Activated CD4-positive, alpha-beta T cell treated with anti-CD3 and anti-CD28 coated beads, Interleukin-2, amount 10 ng/mL, durations not matched to agents 7 days and 5 days (primary cell): Measurements from ENCODE around the gene COTL1. TPM values are rescaled to one million over a fixed set of nuclear protein-coding genes. Genes with fewer than 3 reads are reported as not detected.
A peak's percentile ranks its signal among the peaks of the same experiment; 100 is the strongest.

ENCODE experiments used
- CTCF ChIA-PET: fragments of 350-600 bp; sonication (Branson Sonifier 250); formaldehyde crosslinking; loops from one replicate; lab custom pipeline; 2021; ENCODE audit warnings: antibody characterized with exemption; lab: Charles Lee
- POLR2A ChIA-PET: fragments of 350-600 bp; sonication (Branson Sonifier 250); formaldehyde crosslinking; loops from one replicate; lab custom pipeline; 2021; ENCODE audit warnings: antibody characterized with exemption; lab: Charles Lee
- DNase-seq: peaks from one replicate; pipeline ENCODE4 v3.0.0-alpha.2; 2020
- H3K27ac Mint-ChIP-seq: one replicate; pipeline ENCODE4 v1.8.0; 2021; ENCODE audit warnings: mild to moderate bottlenecking, moderate library complexity, mixed read lengths
- H3K27me3 Mint-ChIP-seq: one replicate; pipeline ENCODE4 v1.8.0; 2021; ENCODE audit warnings: mixed read lengths
- H3K36me3 Mint-ChIP-seq: one replicate; pipeline ENCODE4 v1.8.0; 2021; ENCODE audit warnings: low read depth, mixed read lengths
- H3K4me1 Mint-ChIP-seq: one replicate; pipeline ENCODE4 v1.8.0; 2021; ENCODE audit warnings: mixed read lengths
- H3K4me3 Mint-ChIP-seq: one replicate; pipeline ENCODE4 v1.8.0; 2021; ENCODE audit warnings: mild to moderate bottlenecking, moderate library complexity, mixed read lengths
- H3K9me3 Mint-ChIP-seq: one replicate; pipeline ENCODE4 v1.8.0; 2021; ENCODE audit warnings: mixed read lengths
- total RNA-seq, 2 experiments: library from RNA; stranded (reverse); gene quantifications; one replicate each; pipeline ENCODE4 v1.2.3, GENCODE V29; 2021

The COTL1 gene
- total RNA-seq, 2 experiments from 2014 or later = 780 to 845 TPM

GRCh38 chr16:84550096-84550495, 67.8 kb downstream of the COTL1 start:
- no peak overlapping the region for H3K4me3 Mint-ChIP-seq
- peaks cover 43% of the 10 kb centered on the region for H3K4me1 Mint-ChIP-seq
- H3K36me3 Mint-ChIP-seq = no peaks in the 10 kb centered on the region
- peaks cover 2% of the 10 kb centered on the region for H3K27me3 Mint-ChIP-seq
- H3K27ac Mint-ChIP-seq = peak overlapping the region; percentile 77
- ChIA-PET POLR2A (no interaction called here), CTCF (interaction anchor here (1.0 to 1.5 kb wide), 2 partner anchors 44 to 48 kb away, joined by 4 to 6 read pairs; no protein-coding TSS in a partner anchor)
- DNase-seq = no peak
- H3K9me3 Mint-ChIP-seq = no peaks in the 10 kb centered on the region

GRCh38 chr16:84548971-84549844, 68.7 kb downstream of the COTL1 start:
- POLR2A ChIA-PET = no interaction called here
- H3K4me3 Mint-ChIP-seq = peak overlapping the region; percentile 68
- H3K27me3 Mint-ChIP-seq = peaks cover 6% of the 10 kb centered on the region
- peak overlapping the region; percentile 95 for H3K27ac Mint-ChIP-seq
- peaks cover 45% of the 10 kb centered on the region for H3K4me1 Mint-ChIP-seq
- H3K36me3 Mint-ChIP-seq = no peaks in the 10 kb centered on the region
- CTCF ChIA-PET = interaction anchor here (0.7 to 1.5 kb wide), 7 partner anchors 10 to 50 kb away, joined by 3 to 8 read pairs (median 4); no protein-coding TSS in a partner anchor
- DNase-seq = peak; percentile 43
- H3K9me3 Mint-ChIP-seq = no peaks in the 10 kb centered on the region

DNA sequence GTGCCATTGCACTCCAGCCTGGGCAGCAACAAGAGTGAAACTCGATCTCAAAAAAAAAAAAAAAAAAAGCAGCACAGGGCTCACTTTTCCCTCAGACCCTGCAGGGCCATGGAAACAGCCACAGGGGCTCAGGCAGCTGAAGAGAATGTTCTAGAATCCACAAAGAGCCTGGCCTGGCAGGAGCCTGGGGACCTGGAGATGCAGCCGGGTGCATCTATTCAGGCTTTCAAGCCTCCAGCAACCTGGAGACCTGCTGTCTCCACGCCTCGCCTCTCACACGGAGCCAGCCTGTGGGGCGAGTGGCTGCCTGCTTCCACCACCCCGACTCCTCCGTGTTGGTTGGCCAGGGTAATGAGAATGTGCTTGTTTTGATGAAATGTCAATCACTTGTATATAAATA, 69.4 kb downstream of the COTL1 start:
- peak overlapping the region; percentile 95 for H3K27ac Mint-ChIP-seq
- POLR2A ChIA-PET = no interaction called here

GRCh38 chr16:84547546-84548061, 70.3 kb downstream of the COTL1 start:
- CTCF ChIA-PET = interaction anchor here (1.1 to 1.7 kb wide), 3 partner anchors 18 to 29 kb away, joined by 3 to 5 read pairs (median 4); no protein-coding TSS in a partner anchor
- POLR2A ChIA-PET = no interaction called here
- Mint-ChIP-seq H3K27ac (no peak overlapping the region), H3K9me3 (no peaks in the 10 kb centered on the region), H3K4me1 (peaks cover 43% of the 10 kb centered on the region), H3K4me3 (no peak overlapping the region), H3K36me3 (no peaks in the 10 kb centered on the region), H3K27me3 (peaks cover 6% of the 10 kb centered on the region)
- DNase-seq = no peak

More for the DNA sequence above, 69.4 kb downstream of the COTL1 start:
- Mint-ChIP-seq H3K4me1 (peaks cover 44% of the 10 kb centered on the region), H3K36me3 (no peaks in the 10 kb centered on the region), H3K4me3 (no peak overlapping the region), H3K27me3 (peaks cover 6% of the 10 kb centered on the region), H3K9me3 (no peaks in the 10 kb centered on the region)
- no peak for DNase-seq
- CTCF ChIA-PET = interaction anchor here (0.7 to 1.0 kb wide), 3 partner anchors 19 to 51 kb away, joined by 3 to 5 read pairs (median 3); no protein-coding TSS in a partner anchor

DNA sequence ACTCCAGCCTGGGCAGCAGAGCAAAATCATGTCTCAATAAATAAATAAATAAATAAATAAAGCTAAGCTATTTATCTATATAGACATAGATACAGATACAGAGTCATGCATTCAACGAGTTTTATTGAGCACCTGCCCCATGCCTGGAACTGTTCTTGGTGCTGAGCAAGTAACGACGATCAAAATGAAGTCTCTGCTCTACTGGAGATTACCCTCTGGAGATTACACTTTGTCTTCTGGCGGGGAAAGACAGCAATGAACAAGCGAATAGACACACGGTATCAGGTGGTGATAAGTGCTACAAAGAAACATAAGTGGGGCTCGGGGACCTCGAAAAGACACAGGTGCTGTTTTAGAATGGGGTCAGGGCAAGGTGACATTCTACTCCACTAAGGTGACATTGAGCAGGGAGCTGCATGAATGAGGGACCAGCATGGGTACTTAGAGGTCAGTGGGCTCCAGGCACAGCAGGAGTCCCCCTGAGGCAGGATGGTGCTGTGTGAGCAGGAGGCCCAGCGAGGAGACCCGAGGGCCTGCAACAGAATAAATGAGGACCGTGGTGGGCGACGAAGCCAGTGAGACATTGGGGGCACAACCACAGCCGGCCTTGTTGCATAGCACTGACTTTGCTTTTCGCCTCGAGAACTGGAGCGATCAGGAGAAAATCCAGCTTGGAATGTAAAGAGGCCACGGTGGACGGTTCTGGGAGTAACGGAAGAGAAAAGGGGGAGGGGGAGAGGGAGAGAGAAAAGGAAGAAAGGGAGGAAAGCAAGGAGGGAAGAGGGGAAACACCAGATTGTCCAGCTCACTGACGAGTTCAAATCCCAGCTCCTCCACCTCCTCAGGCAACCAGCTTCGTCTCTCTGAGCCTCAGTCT, 71.0 kb downstream of the COTL1 start:
- H3K36me3 Mint-ChIP-seq = no peaks in the 10 kb centered on the region
- H3K27me3 Mint-ChIP-seq = peaks cover 6% of the 10 kb centered on the region
- ChIA-PET CTCF (interaction anchor here (0.5 to 1.7 kb wide), 4 partner anchors 18 to 143 kb away, joined by 3 to 5 read pairs (median 4); no protein-coding TSS in a partner anchor), POLR2A (no interaction called here)
- no peak overlapping the region for H3K27ac Mint-ChIP-seq
- peaks cover 37% of the 10 kb centered on the region for H3K4me1 Mint-ChIP-seq
- H3K9me3 Mint-ChIP-seq = no peaks in the 10 kb centered on the region
- no peak overlapping the region for H3K4me3 Mint-ChIP-seq
- DNase-seq = no peak

DNA sequence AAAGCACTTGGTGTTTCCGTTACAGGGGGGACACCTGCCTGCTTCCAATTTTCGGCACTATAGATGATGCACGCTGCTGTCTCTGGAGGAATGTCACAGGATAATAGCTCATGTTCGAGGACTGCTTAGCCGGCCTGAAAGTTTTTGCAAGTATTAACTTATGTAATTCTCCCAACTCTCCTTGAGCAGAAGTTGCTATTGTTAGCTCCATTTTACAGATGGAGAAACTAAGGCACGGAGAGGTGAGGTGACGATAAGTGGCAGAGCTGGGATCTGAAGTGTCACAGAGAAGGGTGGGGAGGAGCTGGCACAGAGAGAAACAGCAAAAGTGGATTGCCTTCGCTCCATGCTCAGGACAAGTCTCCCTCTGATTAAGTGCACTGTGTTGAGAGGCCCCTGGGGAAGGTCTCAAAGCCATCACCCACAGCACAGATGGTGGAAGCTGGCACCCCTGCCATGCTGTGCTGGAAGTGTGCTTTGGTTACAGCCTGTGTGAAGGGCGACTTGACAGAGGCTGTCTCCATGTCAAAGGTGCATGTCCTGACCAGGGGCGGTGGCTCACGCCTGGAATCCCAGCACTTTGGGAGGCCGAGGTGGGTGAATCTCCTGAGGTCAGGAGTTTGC, 72.7 kb downstream of the COTL1 start:
- H3K36me3 Mint-ChIP-seq = no peaks in the 10 kb centered on the region
- no peak overlapping the region for H3K27ac Mint-ChIP-seq
- ChIA-PET POLR2A (no interaction called here), CTCF (interaction anchor here (2.1 kb wide), 1 partner anchor 12 kb away, joined by 6 read pairs; no protein-coding TSS in a partner anchor)
- H3K4me1 Mint-ChIP-seq = peaks cover 31% of the 10 kb centered on the region
- H3K4me3 Mint-ChIP-seq = no peak overlapping the region
- H3K9me3 Mint-ChIP-seq = no peaks in the 10 kb centered on the region
- no peak for DNase-seq
- peaks cover 6% of the 10 kb centered on the region for H3K27me3 Mint-ChIP-seq

GRCh38 chr16:84544031-84544773, 73.7 kb downstream of the COTL1 start:
- DNase-seq = no peak
- Mint-ChIP-seq H3K36me3 (no peaks in the 10 kb centered on the region), H3K9me3 (no peaks in the 10 kb centered on the region), H3K27me3 (peaks cover 6% of the 10 kb centered on the region), H3K4me1 (peaks cover 21% of the 10 kb centered on the region), H3K4me3 (no peak overlapping the region), H3K27ac (no peak overlapping the region)
- CTCF ChIA-PET = interaction anchor here (0.6 to 2.1 kb wide), 3 partner anchors 11 to 56 kb away, joined by 3 to 6 read pairs (median 5); no protein-coding TSS in a partner anchor
- POLR2A ChIA-PET = no interaction called here

DNA sequence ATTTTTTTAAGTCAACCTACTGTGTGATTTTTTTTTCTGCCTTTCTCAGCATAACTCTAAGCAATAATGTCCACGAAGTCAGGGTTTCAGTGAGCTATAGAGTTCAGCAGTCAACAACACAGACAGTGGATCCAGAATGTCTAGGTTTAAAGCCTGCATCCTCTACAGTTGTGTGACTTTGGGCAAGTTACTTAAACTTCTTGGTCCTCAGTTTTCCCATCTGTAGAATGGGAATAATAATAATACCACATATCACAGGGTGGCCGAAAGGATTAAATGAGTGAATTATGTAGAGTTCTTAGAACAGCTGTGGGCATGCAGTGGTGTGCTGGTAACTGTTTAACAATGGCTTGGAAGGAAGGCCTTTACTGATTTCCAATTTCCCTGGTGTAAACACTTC, 74.6 kb downstream of the COTL1 start:
- Mint-ChIP-seq H3K36me3 (no peaks in the 10 kb centered on the region), H3K4me1 (peaks cover 16% of the 10 kb centered on the region), H3K27ac (no peak overlapping the region), H3K9me3 (no peaks in the 10 kb centered on the region), H3K4me3 (no peak overlapping the region), H3K27me3 (peaks cover 6% of the 10 kb centered on the region)
- ChIA-PET POLR2A (no interaction called here), CTCF (interaction anchor here (0.7 to 2.4 kb wide), 4 partner anchors 13 to 37 kb away, joined by 3 to 7 read pairs (median 5); no protein-coding TSS in a partner anchor)
- DNase-seq = no peak

DNA sequence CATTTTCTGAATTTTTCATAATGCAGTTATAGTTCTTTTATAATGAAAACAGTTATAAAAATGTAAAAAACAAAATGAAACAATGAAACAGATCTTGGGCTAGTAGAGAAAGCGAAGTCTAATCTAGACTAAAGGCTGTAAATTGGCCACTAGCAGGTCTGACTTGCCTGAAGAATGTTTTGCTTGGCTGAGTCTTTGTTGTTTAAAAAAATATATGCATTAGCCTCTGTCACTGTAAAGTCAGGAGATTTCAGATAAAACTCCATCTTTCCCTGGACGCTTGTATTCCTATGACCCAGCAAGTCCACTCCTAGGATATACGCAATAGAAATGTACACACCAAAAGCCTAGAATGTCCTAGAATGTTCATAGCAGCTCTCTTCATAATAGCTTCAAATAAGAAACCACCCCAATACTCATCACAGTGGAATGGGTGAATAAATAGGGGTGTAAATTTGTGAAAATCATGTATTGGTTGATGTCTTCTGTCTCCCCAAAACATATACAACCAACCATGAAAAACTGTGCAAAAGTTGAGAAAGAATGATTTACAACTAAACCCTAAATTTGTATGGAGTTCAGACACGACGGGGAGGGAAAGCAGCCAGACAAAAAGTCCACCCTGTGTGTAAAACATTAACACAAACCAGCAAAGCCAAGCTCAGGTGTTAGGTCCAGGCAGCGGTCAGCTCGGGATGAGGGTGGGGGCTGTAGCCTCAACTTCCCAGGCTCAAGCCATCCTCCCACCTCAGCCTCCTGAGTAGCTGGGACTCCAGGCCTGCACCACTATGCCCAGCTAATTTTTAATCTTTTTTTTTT, 75.7 kb downstream of the COTL1 start:
- POLR2A ChIA-PET = no interaction called here
- peaks cover 6% of the 10 kb centered on the region for H3K27me3 Mint-ChIP-seq
- H3K9me3 Mint-ChIP-seq = no peaks in the 10 kb centered on the region
- no peak overlapping the region for H3K4me3 Mint-ChIP-seq
- no peak for DNase-seq
- CTCF ChIA-PET = interaction anchor here (0.7 to 2.4 kb wide), 4 partner anchors 13 to 36 kb away, joined by 3 to 7 read pairs (median 4); no protein-coding TSS in a partner anchor
- peaks cover 20% of the 10 kb centered on the region for H3K4me1 Mint-ChIP-seq
- H3K27ac Mint-ChIP-seq = no peak overlapping the region
- H3K36me3 Mint-ChIP-seq = no peaks in the 10 kb centered on the region

DNA sequence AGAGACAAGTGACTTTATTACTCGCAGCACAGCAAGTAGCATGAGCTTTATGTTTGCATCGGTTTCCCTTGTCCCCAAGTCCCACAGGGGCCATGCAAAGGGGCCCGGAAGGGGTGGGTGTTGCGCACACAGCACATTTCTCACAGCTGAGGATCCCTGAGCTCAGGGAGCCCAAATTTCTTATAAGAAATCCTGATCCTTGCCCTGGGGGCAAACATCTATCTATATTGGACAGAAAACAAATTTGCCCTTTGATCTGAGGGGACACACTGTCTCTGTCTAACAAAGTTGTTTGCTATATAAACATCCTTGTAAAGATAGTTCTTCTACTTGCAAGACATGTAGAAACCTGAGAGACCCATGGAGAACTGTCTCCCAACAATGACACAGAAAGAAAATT, 77.7 kb downstream of the COTL1 start:
- H3K4me1 Mint-ChIP-seq = peaks cover 19% of the 10 kb centered on the region
- ChIA-PET POLR2A (no interaction called here), CTCF (interaction anchor here (0.7 to 1.8 kb wide), 2 partner anchors 9 to 19 kb away, joined by 3 to 8 read pairs; no protein-coding TSS in a partner anchor)
- no peak overlapping the region for H3K4me3 Mint-ChIP-seq
- no peak for DNase-seq
- H3K9me3 Mint-ChIP-seq = no peaks in the 10 kb centered on the region
- no peaks in the 10 kb centered on the region for H3K36me3 Mint-ChIP-seq
- H3K27me3 Mint-ChIP-seq = peaks cover 11% of the 10 kb centered on the region
- no peak overlapping the region for H3K27ac Mint-ChIP-seq
